GM19395 (cell line): Measurements from ENCODE around the gene DAZAP1.
A peak's percentile ranks its signal among the peaks of the same experiment; 100 is the strongest.

Experiments
- ATAC-seq: cut with Tn5 transposase; IDR thresholded peaks from one replicate; pipeline ENCODE4 v1.9.1; 2021; ENCODE audit warnings: mild to moderate bottlenecking, moderate library complexity; ENCODE audit not compliant: unreplicated experiment

Gene DAZAP1

DNA sequence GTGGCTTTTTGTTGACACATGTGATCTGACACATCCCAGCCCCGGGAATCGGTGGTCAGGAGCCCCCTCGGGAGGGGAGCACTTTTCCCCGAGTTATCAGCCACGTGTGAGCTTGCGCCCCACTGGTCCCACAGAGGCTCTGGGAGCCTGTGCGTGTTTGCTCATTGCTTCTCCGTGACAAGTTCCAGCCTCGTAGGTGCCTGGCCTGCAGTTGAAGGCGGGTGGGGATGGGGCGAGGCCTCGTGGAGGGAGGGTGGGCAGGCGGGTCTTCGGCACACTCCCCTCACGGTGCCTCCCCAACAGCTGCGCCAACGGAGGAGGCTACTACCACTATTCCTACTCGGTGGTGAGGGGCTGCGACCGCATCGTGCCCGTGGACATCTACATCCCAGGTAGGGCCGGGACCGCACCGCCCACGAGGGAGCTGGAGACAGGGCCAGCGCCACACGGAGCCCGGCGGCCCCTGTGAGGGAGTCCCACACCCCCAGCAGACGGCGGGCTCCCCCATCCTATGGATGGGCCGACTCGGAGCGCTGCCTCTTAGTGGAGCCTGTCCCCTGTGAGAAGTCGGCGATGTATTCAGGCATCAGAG, 14.4 kb upstream of the DAZAP1 start:
- no peak for ATAC-seq

DNA sequence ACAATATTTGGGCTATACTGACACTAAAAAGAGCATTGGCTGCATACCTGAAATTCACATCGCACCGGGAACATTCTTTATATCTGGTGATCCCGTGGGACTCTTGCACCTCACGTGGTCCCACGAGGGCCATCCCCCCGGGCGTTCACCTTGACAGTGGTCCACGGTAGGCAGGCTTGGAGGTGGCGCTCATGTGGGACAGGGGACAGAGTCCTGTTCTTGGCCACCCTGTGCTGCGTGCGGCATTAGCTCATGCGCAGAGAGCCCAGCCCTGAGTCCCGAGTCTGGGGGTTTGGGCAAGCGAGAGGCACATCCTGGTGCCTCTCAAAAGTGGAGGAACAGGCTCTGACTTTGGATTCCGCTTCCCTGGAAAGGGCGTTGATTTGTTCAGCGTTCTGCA, 13.5 kb upstream of the DAZAP1 start:
- no peak for ATAC-seq

DNA sequence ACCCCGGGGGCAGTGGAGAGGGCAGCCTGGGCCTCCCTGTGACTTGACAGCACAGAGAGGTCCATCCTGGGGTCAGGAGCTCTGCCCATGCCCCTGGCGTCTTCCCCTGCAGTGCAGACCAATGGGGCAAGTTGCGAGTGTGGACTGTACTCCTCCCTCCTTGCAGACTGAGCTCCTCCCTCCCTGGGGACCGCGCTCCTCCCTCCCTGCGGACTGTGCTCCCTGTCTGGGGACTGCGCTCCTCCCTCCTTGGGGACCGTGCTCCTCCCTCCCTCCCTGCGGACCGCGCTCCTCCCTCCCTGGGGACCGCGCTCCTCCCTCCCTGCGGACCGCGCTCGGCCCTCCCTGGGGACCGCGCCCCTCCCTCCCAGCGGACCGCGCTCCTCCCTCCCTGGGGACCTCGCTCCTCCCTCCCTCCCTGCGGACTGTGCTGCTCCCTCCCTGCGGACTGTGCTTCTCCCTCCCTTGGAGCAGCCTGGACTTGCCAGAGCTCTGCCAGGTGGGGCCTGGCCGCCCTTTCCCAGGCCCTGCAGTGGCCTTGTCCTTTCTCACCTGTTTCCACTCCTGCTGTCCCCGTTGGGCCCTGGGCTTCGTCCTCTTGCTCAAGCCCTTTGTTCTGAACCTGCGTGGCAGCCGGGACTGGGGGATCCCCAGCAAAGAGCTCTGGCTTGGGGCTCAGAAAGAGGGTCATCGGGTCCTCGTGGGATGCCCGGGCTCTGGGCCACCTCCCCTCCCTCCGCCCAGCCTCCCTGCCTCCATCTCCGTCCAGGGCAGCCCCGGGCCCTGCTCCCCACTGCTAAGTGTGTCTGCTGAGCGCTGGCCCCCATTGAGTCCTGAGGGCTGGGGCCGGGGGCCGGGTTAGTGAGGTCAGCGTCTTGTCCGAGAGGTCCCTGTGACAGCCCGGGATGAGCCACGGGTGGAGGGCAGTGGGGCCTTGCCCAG, 12.9 kb upstream of the DAZAP1 start:
- no peak for ATAC-seq

DNA sequence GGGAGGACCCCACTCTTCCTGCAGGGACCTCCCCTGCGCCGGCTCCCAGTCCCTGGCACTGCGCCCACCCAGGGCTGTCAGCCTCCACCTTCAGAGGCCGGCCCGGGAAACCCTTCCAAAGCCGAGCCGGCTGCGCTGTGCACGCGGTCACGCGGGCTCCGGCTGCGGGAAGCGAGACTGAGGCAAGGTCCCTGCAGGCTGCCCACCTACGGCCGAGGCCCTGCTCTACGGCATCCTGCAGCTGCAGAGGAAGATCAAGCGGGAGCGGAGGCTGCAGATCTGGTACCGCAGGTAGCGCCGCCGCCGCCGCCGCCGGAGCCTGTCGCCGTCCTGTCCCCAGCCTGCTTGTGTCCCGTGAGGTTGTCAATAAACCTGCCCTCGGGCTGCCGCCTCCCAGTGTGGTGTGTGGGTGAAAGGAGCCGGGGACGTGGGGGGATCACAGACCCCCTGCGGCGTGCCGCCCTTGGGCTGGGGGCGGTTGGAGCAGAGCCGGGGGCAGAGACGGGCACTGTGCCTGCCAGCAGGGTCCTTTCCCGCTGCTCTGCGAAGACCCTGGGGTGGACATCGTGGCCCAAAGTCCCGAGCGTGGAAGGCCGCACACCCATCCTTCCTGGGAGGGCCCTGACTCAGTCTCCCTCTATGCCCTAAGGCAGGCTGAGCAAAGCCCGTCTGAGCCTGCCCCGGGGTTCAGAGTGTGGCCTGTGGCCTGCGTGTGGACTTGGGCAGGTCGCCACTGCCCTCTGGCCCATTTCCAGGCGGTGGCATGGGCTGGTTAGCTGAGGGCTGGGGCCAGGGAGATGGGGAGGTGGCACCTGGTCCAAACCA, 12.0 kb upstream of the DAZAP1 start:
- no peak for ATAC-seq

DNA sequence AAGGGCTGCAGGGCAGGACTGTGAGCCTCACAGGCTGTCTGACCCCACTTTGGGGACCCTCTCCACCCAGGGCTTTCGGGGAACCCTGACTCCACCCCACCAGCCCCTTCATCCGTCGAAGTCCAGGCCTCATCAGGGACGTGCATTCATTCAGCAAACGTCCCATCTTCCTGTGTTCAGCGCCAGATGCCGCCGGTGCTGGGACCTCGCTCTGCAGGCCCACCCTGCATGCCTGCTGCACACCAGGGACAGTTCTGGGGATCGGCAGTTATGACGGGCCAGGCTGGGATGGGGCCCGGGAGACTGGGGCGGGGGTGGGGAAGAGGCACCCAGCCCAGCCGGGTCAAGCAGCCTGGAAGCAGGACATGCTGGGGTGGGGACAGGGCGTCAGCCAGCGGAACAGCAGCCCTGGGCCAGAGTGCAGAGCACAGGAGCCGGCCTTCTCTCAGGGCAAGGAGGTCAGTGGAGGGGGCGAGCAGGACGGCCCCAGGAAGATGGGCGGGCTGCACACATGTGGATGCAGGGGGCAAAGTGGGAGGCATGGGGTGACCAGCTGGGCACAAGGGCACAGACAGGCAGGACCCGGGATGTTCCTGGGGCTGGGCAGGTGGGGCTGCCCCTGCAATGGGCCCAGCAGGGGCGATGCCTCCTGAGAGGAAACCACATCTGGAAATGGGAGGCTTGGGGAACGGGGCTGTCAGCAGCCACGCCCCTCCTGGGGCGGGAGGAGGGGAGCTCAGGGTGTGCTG, 11.2 kb upstream of the DAZAP1 start:
- no peak for ATAC-seq

DNA sequence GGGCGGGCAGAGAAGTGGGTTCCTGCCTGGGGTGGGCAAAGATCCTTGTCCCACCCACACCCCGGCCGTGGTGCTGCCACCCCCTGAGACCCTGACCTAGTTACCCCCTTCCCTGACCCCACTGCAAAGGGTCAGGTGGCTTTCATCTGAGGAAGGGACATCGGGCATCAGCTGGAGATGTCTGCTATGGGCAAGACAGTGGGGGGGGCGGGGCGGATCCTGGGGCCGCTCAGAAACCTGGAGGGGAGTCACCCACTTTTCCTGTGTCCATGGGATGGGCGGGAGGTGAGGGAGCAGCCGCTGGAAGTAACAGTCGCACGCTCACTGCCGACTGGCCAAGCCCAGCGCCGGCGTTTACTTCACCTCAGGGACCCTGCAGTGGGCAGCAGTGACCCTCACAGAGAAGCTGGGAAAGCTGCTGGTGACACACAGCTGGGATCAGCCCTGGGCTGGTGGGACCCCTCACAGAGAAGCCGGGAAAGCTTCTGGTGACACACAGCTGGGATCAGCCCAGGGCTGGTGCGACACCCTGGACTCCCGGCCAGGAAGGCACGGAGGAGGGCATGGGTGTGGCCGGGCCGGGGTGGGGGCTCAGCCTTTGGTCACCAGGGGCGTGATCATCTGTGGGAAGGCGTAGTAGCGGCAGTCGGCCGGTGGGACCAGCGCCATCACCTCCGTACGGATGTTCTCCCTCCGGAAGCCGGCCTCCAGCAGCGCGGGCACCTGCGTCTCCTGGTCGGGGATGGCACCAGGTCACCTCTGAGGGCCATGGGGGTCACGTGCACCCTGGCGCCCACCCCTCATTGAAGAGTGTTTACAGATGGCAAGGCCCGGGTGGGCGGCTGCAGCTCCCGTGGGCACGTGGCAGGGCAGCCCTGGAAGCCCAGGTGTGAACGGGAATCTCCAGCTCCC, 10.4 kb upstream of the DAZAP1 start:
- no peak for ATAC-seq

DNA sequence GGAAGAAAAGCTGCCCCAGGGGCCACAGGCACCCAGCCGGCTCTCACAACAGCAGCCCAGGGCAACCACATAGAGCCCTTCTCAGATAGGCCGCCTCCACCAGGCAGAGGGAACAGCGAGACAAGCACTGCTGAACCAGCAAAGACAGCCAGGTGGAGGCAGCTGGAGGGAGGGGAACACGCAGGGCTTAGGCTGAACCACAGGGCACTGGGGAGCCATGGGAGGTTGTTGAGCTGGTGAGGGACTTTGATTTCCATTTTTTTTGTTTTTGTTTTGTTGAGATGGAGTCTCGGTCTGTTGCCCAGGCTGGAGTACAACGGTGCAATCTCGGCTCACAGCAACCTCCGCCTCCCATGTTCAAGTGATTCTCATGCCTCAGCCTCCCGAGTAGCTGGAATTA, 9.5 kb upstream of the DAZAP1 start:
- ATAC-seq = no peak

DNA sequence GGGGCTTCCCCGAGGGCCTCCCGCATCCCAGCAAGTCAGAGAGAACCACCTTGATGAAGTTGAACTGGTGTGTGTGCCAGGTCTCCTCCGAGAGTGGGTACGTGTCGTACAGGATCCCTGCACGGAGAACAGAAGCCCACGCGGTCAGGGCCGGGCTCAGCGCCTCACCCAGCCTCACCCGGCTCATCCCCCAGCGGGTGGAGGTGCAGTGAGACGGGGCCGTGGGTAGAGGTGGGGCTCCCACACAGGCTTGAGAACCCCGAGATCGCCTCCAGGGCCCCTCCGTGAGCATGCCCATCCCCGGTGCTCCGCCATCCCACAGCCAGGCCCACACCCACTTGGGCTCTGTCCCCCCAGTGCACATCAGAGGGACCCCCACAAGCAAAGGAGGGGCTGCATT, 8.3 kb upstream of the DAZAP1 start:
- no peak for ATAC-seq

DNA sequence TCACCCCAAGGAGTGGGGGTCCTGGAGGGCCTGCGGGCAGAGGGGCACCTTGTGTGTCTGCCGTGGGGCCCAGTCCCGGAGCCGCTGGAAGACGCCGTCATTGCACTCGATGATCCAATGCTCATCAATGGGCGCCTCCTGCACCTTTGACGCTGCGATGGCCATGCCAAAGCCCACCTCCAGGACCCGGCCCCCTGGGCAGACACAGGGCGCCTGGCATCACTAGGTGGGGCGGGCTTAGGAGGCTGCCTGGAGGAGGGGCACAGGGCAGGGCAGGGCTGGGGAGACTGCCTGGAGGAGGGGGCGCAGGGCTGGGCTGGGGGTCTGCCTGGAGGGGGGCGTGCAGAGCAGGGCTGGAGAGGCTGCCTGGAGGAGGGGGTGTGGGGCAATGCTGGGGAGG, 7.6 kb upstream of the DAZAP1 start:
- ATAC-seq = no peak

DNA sequence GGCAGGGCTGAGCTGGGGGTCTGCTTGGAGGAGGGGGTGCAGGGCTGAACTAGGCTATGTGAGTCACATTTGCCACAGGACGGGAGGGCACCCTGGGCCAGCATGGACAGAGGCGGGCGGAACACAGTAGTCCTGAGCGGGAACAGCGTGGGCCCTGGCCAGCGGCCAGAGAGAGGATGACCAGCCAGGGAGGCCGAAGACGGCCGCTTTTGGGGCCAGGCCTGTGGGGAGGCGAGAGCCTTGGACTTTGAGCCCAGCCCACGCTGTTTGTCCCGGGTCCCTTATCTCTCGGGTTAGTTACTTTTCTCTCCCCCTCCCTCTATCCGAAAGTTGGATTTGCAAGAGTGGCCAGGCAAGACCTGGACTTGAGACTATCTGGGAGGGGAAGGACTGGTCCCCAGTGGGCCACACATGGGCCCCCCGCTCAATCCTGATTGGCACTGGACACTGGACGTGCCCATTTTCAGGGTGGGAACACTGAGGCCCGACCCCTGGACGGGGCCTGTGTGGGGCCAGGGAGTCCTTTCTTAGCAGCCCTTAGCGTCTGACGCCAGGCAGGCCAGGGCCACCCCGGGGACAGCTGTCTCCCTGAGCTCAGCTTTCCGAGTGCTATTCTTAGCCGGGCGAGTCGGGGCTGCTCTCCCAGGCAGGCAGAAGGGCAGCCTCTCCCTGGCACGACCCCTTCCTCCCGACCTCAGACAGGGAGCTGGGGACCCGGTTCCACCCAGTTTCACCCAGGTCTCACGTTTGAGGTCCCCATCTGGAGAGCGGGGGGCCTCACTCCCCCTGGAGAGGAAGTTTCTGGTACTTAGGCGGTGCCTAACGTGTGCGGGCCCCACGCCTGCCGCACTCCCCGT, 6.9 kb upstream of the DAZAP1 start:
- ATAC-seq = no peak

DNA sequence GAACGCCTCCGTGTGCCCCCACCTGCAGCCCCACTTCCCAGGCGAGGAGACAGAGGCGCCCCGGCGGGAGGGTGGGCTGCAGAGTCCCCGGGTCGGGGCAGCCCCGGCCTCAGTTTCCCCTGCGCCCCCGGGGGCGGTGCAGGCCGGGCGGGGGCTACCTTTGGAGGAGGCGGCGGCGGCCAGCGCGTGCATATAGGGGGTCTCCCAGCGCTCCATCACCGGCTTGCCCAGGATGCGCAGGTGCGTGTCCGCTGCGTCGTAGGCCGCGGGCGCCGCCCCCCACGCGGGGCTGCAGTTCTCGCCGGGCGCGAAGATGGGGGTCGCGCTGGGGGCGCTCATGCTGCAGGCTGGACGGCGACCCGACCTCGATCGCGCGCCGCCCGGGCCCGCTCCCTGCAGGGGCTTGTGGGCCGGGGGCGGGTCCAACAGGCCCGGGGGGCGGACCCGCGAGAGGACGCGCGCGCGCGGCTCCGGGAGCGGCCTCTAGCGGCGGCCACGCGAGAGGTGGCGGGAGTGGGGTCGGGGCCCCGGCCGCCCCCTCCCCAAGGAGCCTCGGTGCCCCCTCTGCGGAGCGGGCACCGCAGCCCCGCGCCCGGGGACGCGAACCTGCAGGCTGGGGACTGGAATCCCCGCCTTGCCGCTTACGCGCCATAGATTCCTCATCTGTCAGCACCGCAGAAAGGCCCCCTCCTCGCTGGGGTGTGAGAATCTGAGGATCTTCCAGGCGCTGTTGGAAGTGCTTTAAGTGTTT, 6.1 kb upstream of the DAZAP1 start, which contains the start of gene GAMT:
Gene GAMT (minus strand): TSS at position 405 of the 751 bp plus-strand sequence. CDS start 66 bp downstream, at position 339.
- no peak for ATAC-seq

DNA sequence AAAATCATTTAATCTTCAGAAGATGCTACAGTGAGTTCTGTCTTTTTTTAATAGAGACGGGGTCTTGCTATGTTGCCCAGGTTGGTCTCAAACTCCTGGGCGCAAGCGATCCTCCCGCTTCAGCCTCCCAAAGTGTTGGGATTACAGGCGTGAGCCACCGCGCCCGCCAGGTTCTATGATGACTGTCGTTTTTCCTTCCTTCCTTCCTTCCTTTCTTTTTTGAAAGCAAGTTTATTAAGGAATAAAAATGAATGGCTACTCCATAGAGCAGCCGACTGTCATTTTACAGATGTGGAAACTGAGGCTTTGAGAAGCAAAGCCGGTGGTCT, 5.5 kb upstream of the DAZAP1 start:
- no peak for ATAC-seq

DNA sequence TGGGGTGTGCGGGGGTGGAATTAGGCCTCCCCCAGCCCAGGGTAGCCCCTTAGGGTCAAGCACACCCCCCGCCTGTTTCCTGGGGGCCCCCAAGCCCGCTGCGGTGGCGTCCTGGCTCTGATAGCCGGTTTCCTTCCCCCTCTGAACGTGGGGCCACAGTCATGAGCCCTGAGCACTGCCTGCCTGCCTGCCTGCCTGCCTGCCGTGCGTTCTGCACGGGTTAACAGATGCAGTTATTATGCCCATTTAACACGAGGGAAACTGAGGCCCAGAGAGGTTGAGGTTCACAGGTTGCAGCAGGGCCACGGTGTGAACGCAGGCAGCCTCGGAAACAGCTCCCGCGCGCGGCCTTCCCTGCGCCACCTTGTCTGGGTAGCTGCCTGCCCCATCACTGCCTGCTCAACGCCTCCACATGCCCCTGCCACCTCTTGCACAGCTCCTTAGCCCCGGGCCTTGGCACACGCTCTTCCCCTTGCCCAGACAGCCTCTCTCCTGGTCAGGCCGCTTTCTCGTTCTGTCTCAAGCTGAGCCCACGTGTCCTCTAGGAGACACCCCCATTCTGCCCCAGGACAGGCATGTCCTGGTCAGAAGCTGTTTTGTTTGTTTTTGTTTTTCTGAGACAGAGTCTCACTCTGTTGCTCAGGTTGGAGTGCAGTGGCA, 4.8 kb upstream of the DAZAP1 start:
- ATAC-seq = no peak

DNA sequence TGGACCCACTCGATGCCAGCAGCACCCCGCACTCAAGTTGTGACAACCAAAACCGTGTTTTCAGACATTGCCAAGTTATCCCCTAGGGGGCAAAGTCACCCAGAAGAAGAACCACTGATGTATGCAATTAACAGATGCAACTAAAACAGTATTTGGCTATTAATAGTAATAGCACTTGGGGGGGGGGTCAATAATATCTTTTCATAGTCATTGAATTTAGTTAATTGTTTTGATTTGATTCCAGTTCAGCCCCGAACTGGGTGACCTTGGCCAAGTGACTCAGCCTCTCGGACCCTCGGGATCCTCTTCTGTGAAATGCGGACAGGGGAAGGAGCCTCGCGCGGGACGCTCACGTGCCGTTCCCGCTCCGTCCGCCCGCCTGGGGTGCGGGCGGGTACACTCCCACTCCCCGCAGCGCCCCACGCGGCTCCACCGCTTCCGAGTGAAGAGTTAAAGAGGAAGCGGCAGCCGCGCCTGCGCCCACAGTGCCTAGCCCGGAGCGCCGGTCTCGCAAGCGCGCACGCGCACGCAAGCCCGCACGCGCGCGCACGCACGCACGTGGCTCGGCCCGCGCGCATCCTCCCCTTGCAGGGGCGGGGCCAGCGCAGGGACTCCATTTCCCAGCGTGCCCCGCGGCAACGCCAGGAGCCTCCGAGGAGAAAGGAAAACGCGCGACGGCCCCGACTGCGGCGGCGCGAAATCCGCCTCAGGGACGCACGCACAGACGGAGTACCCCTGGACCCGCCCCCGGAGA, 435 bp upstream of the DAZAP1 start:
- peak; percentile 72 for ATAC-seq

DNA sequence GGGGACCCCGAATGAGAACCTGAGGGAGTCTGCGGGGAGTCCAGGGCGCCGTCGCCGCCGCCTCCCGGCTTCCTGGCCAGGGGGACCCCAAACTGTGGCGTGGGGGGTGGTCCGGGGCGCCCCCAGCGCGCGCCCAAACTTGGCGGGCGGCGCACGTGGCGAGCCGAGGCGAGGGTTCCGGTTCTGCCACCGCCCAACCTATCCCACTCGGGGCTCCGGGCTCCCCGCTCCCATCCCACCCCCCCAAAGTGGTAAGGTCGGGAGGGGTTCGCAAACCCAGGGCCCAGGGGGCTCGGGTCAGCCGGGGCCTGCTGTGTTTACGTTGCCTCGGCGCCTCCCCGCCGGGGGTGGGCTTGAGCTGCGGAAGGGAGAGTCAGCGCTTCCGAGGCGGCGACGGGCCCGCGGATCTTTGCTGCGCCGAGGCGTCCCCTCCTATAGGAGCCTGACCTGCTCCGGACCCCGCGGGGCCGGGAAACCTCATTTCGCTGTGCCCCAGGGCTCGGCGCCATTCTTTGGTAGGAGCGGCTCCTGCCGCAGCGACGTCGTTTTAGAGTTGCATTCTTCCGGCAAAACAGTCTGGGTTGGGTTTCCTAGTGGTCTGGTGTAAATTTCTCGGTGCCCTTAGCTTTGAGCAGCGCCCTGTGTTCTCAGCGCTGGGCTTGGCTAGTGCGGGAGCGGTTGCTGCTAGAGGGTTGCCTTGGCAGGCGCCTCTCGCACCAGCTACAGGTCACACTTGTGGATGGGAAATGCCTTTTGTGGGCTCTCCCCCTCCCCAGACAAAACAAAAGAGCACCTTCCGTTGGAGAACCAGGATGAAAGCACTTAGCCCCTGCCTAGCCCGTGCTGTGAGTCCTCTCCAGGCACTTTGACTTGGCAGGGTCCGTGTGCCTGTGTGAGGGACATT, 1.2 kb downstream of the DAZAP1 start:
- ATAC-seq = no peak
